Mucosa of rectum (tissue), 2 donors: ENCODE results near the gene LRMDA.

Experiments used
- H3K27ac ChIP-seq, 2 donors: one replicate each; pipeline ENCODE4 v1.7.0; 2013; ENCODE audit warnings: inconsistent platforms in 2 of 2, low read depth in 2 of 2, low read length in 2 of 2
- H3K27me3 ChIP-seq, 2 donors: one replicate each; pipeline ENCODE4 v1.7.0; 2013; ENCODE audit warnings: low read length in 2 of 2; ENCODE audit not compliant: control insufficient read depth in 2 of 2, insufficient read depth in 2 of 2
- H3K36me3 ChIP-seq, 2 donors: one replicate each; pipeline ENCODE4 v1.7.0; 2013; ENCODE audit warnings: low read length in 2 of 2; ENCODE audit not compliant: control insufficient read depth in 2 of 2, insufficient read depth in 2 of 2
- H3K4me1 ChIP-seq, 2 donors: one replicate each; pipeline ENCODE4 v1.7.0; 2013; ENCODE audit warnings: low read length in 2 of 2, mild to moderate bottlenecking in 1 of 2; ENCODE audit not compliant: control insufficient read depth in 2 of 2, insufficient read depth in 2 of 2
- H3K4me3 ChIP-seq, 2 donors: one replicate each; pipeline ENCODE4 v1.7.0; 2013; ENCODE audit warnings: low read length in 2 of 2
- H3K9ac ChIP-seq, 2 donors: one replicate each; pipeline ENCODE4 v1.7.0; 2013; ENCODE audit warnings: low read length in 2 of 2, low read depth in 1 of 2, mild to moderate bottlenecking in 1 of 2
- H3K9me3 ChIP-seq, 2 donors: one replicate each; pipeline ENCODE4 v1.7.0; 2013; ENCODE audit warnings: low read length in 2 of 2; ENCODE audit not compliant: control insufficient read depth in 2 of 2
- donor health status: healthy.
- donor health status: Normal muscosa, but diverticular disease.

Gene LRMDA

DNA sequence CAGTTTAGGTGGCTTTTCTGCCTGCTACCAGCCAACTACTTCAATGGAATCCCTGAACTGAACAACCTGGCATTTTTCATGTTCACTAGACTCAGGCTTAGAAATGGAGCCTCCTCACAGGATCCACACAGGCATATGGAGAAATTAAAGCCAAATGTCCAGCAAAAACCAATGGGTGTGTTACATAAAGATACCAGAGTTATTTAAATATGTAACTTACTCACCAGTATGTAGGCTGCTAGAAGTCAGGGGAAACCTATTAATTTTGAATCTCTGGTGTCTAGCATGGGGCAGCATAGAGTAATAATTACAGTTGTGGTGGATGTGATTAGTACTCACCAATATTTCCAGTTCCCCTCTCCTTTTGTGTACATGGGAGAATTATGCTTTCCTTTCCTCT lies 383.6 kb downstream of the LRMDA start:
- no peaks in the 10 kb centered on the region for H3K27me3 ChIP-seq
- no peaks in the 10 kb centered on the region for H3K36me3 ChIP-seq
- H3K9ac ChIP-seq = no peak overlapping the region
- H3K4me3 ChIP-seq = no peak overlapping the region
- no peaks in the 10 kb centered on the region for H3K9me3 ChIP-seq
- no peaks in the 10 kb centered on the region for H3K4me1 ChIP-seq
- no peak overlapping the region for H3K27ac ChIP-seq

- no peaks in the 10 kb centered on the region for H3K4me1 ChIP-seq
- H3K9ac ChIP-seq = no peak overlapping the region
- no peaks in the 10 kb centered on the region for H3K9me3 ChIP-seq
- H3K36me3 ChIP-seq = no peaks in the 10 kb centered on the region
- H3K27me3 ChIP-seq = no peaks in the 10 kb centered on the region
- no peak overlapping the region for H3K27ac ChIP-seq
- no peak overlapping the region for H3K4me3 ChIP-seq
Measured at GRCh38 chr10:75817198-75817597, 385.8 kb downstream of the LRMDA start.

DNA sequence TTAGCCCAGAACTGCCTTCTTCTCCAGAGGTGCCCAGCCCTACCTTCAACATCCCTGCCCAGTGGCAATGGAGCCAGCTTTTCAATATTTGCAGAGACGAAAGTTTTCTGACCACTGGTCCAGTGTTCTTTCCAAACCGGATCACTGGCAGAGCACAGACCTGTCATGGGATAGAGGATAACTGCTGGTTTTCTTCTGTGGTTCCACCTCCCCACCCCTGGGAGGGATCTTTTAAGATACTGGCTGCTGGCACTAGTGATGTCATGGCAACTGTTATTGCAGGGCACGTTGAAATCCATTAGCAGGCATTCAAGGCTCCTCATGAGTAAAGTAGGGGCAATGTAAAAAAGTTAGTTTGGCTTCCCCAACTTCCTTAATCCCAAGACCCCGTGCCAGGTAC lies 387.1 kb downstream of the LRMDA start:
- Histone ChIP-seq H3K27me3 (no peaks in the 10 kb centered on the region), H3K27ac (no peak overlapping the region), H3K4me1 (no peaks in the 10 kb centered on the region), H3K36me3 (no peaks in the 10 kb centered on the region), H3K9me3 (no peaks in the 10 kb centered on the region), H3K9ac (no peak overlapping the region), H3K4me3 (no peak overlapping the region)

DNA sequence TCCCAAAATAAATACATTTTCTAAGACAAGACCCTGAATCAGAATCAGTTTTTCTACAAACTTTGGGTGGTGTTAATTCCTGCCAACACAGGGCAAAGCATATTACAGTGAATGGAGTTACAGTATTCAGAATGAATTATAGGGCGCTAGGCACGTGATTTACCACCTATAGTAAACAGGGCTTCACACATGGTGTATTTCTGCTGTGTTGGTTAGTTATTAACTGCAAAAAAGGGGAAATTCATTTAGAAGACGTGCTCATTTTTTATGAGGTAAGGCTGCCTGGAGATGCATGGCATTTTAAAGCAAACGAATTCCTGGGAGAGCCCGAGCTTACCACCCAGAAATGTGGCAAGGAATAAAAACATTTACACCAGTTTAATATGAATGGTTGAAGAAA lies 393.8 kb downstream of the LRMDA start:
- H3K9me3 ChIP-seq = no peaks in the 10 kb centered on the region
- no peaks in the 10 kb centered on the region for H3K27me3 ChIP-seq
- H3K36me3 ChIP-seq = no peaks in the 10 kb centered on the region
- H3K9ac ChIP-seq = no peak overlapping the region
- no peak overlapping the region for H3K4me3 ChIP-seq
- no peak overlapping the region for H3K27ac ChIP-seq
- no peaks in the 10 kb centered on the region for H3K4me1 ChIP-seq

DNA sequence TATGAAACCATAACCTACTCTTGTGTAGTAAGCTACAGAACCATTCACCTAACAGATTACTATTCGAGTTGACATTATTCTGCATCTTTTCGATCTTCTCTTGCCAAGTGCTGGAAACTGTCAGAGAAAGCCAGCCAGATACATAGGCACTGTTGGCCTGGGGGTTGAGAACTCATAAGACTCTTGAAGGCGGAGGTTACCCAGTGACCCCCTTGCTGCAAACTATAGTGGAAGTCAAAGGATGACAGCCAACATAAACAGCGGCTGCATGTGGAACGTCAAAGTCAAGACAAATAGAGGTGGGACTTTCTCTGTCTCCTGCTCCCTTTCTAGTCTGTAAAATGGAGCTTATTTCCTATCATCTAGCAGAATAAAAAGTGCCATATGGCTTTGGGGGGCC lies 394.2 kb downstream of the LRMDA start:
- Histone ChIP-seq H3K36me3 (no peaks in the 10 kb centered on the region), H3K4me3 (no peak overlapping the region), H3K27me3 (no peaks in the 10 kb centered on the region), H3K9ac (no peak overlapping the region), H3K27ac (no peak overlapping the region), H3K9me3 (no peaks in the 10 kb centered on the region), H3K4me1 (no peaks in the 10 kb centered on the region)

DNA sequence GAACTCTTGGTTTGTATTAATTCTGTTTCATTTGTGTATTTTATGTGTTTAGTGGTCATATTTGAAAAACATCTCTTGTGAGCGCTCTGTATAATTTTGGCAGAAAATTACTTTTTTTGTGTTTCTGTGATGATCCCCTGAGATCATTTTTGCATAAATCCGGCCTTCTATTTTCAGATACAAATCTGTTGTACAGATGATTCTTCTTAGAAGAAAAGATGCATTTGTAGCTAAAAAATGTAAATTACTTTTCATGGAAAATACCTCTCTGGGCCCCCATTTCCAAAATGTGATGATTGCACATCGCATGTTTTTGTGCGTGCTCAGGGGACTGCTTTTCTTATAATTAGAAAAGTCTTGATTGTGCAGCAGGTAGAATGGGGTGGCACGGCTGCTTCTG lies 395.4 kb downstream of the LRMDA start:
- H3K9me3 ChIP-seq = no peaks in the 10 kb centered on the region
- H3K27me3 ChIP-seq = no peaks in the 10 kb centered on the region
- no peak overlapping the region for H3K4me3 ChIP-seq
- no peaks in the 10 kb centered on the region for H3K4me1 ChIP-seq
- H3K27ac ChIP-seq = no peak overlapping the region
- no peaks in the 10 kb centered on the region for H3K36me3 ChIP-seq
- H3K9ac ChIP-seq = no peak overlapping the region

- no peak overlapping the region for H3K4me3 ChIP-seq
- no peaks in the 10 kb centered on the region for H3K4me1 ChIP-seq
- no peaks in the 10 kb centered on the region for H3K27me3 ChIP-seq
- H3K9ac ChIP-seq = no peak overlapping the region
- H3K27ac ChIP-seq = no peak overlapping the region
- no peaks in the 10 kb centered on the region for H3K9me3 ChIP-seq
- H3K36me3 ChIP-seq = no peaks in the 10 kb centered on the region
Measured at GRCh38 chr10:75827587-75828021, 396.2 kb downstream of the LRMDA start.

GRCh38 chr10:75828413-75828812 lies 397.0 kb downstream of the LRMDA start:
- Histone ChIP-seq H3K9ac (no peak overlapping the region), H3K4me3 (no peak overlapping the region), H3K36me3 (no peaks in the 10 kb centered on the region), H3K4me1 (no peaks in the 10 kb centered on the region), H3K27me3 (no peaks in the 10 kb centered on the region), H3K27ac (no peak overlapping the region), H3K9me3 (no peaks in the 10 kb centered on the region)

GRCh38 chr10:75836064-75836463 lies 404.6 kb downstream of the LRMDA start:
- H3K4me3 ChIP-seq = no peak overlapping the region
- H3K9ac ChIP-seq = no peak overlapping the region
- no peaks in the 10 kb centered on the region for H3K9me3 ChIP-seq
- H3K27ac ChIP-seq = no peak overlapping the region
- no peaks in the 10 kb centered on the region for H3K4me1 ChIP-seq
- no peaks in the 10 kb centered on the region for H3K36me3 ChIP-seq
- no peaks in the 10 kb centered on the region for H3K27me3 ChIP-seq

DNA sequence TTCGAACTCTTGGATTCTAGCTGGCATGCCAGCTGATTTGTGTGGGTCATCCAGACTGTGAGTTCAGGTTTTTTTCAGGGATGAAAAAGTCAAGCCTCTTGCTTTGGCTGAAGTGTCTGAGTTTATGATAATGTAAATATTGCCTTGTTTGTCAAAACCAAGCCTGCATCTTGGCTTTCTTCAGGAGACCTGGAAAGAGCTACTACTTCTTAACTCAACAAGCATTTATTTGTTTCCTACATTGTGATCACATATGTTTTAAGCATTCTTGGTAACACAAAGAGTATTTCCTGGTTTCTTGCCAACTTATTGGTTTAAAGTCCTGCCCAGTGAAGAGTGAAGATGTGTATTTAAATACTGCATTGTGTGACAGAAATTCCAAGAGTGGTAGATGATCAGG lies 407.1 kb downstream of the LRMDA start:
- Histone ChIP-seq H3K9me3 (no peaks in the 10 kb centered on the region), H3K4me3 (no peak overlapping the region), H3K27ac (no peak overlapping the region), H3K36me3 (no peaks in the 10 kb centered on the region), H3K4me1 (no peaks in the 10 kb centered on the region), H3K9ac (no peak overlapping the region), H3K27me3 (no peaks in the 10 kb centered on the region)

DNA sequence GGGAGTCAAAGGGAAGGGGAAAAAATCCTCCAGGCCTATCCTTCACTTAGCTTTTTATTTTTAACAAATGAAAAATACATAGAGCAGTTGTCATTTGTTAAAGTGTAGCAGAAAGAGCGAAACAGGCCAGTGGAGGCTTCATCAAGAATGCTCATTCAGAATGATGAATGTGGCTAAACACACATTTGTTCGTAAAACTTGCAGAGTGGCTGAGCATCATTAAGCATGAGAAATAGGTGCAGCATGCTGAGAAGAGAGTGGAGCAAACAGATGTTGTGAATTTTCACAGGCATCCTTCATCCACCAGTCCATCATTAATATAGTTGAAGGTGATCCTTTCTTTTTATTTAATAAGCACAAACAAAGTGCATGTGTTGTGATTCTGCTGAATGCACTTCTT lies 407.6 kb downstream of the LRMDA start:
- no peaks in the 10 kb centered on the region for H3K27me3 ChIP-seq
- H3K36me3 ChIP-seq = no peaks in the 10 kb centered on the region
- no peak overlapping the region for H3K27ac ChIP-seq
- no peaks in the 10 kb centered on the region for H3K4me1 ChIP-seq
- no peak overlapping the region for H3K4me3 ChIP-seq
- no peaks in the 10 kb centered on the region for H3K9me3 ChIP-seq
- no peak overlapping the region for H3K9ac ChIP-seq
